Neuronal stem cell (in vitro differentiated cells): Measurements from ENCODE around the gene SPRY2.
"Not testable (repeated sequence)": the region's sequence is repeated elsewhere in the genome, so short reads cannot be mapped to it uniquely, and the experiment has no call there.

Source experiments
- DNase-seq: peaks from one replicate; pipeline ENCODE4 v3.0.0-alpha.2; 2013; ENCODE audit warnings: low spot score
- H2AFZ ChIP-seq: one replicate; pipeline ENCODE4 v1.6.1; 2013; ENCODE audit warnings: mild to moderate bottlenecking, low read length, inconsistent platforms
- H2AK5ac ChIP-seq: 2 replicates; pipeline ENCODE4 v1.6.1; 2013; ENCODE audit warnings: low read depth, mild to moderate bottlenecking, inconsistent platforms, low read length, moderate library complexity, mixed read lengths
- H2BK120ac ChIP-seq: 2 replicates; pipeline ENCODE4 v1.6.1; 2013; ENCODE audit warnings: low read depth, mild to moderate bottlenecking, inconsistent platforms, low read length, moderate library complexity, mixed read lengths
- H2BK12ac ChIP-seq: one replicate; pipeline ENCODE4 v1.6.1; 2013; ENCODE audit warnings: low read length, inconsistent platforms
- H2BK15ac ChIP-seq: 2 replicates; pipeline ENCODE4 v1.6.1; 2013; ENCODE audit warnings: mild to moderate bottlenecking, low read length, inconsistent platforms, mixed read lengths
- H2BK5ac ChIP-seq: one replicate; pipeline ENCODE4 v1.6.1; 2013; ENCODE audit warnings: inconsistent platforms, mild to moderate bottlenecking, low read length, moderate library complexity
- H3K14ac ChIP-seq: one replicate; pipeline ENCODE4 v1.6.1; 2013; ENCODE audit warnings: low read length, inconsistent platforms
- H3K18ac ChIP-seq: 2 replicates; pipeline ENCODE4 v1.6.1; 2013; ENCODE audit warnings: low read length, inconsistent platforms
- H3K23ac ChIP-seq: 2 replicates; pipeline ENCODE4 v1.6.1; 2013; ENCODE audit warnings: low read depth, mild to moderate bottlenecking, mixed read lengths, low read length, inconsistent platforms; ENCODE audit not compliant: poor library complexity
- H3K27ac ChIP-seq: replicated peaks from 3 replicates; pipeline ENCODE4 v1.5.1; 2013; ENCODE audit warnings: low read length, inconsistent platforms
- H3K27me3 ChIP-seq, 3 experiments: 2 replicates each; pipeline ENCODE4 v1.6.1; 2013; ENCODE audit warnings: low read length in 3 of 3, mild to moderate bottlenecking in 2 of 3, inconsistent platforms in 1 of 3, low read depth in 1 of 3, mixed read lengths in 1 of 3, moderate library complexity in 1 of 3; ENCODE audit not compliant: control insufficient read depth in 3 of 3, insufficient read depth in 3 of 3
- H3K36me3 ChIP-seq, 2 donors: replicated peaks in 1 of 2; 2 replicates each; pipeline ENCODE4 v1.6.1; 2013; ENCODE audit warnings: low read length in 2 of 2; ENCODE audit not compliant: control insufficient read depth in 2 of 2, insufficient read depth in 2 of 2
- H3K4ac ChIP-seq: 2 replicates; pipeline ENCODE4 v1.6.1; 2013; ENCODE audit warnings: inconsistent platforms, mild to moderate bottlenecking, low read length, moderate library complexity
- H3K4me1 ChIP-seq, 2 donors: 1 replicate in 1 of 2; 2 replicates in 1 of 2; pipeline ENCODE4 v1.6.1; 2013; ENCODE audit warnings: low read length in 2 of 2, low read depth in 1 of 2; ENCODE audit not compliant: control insufficient read depth in 2 of 2, insufficient read depth in 1 of 2
- H3K4me2 ChIP-seq: one replicate; pipeline ENCODE4 v1.6.1; 2013; ENCODE audit warnings: mild to moderate bottlenecking, low read length, inconsistent platforms; ENCODE audit not compliant: insufficient read depth, poor library complexity, severe bottlenecking
- H3K4me3 ChIP-seq, 2 donors: 2 replicates each; pipeline ENCODE4 v1.5.1; 2013; ENCODE audit warnings: low read length in 2 of 2, mild to moderate bottlenecking in 2 of 2, inconsistent platforms in 1 of 2, moderate library complexity in 1 of 2
- H3K79me1 ChIP-seq: one replicate; pipeline ENCODE4 v1.6.1; 2013; ENCODE audit warnings: low read depth, mild to moderate bottlenecking, inconsistent platforms, low read length, moderate library complexity
- H3K9ac ChIP-seq: one replicate; pipeline ENCODE4 v1.6.1; 2013; ENCODE audit warnings: mild to moderate bottlenecking, low read depth, low read length, inconsistent platforms; ENCODE audit not compliant: poor library complexity
- H3K9me3 ChIP-seq, 2 donors: replicated peaks in 1 of 2; 2 replicates each; pipeline versions ENCODE3 to v1.6.1; 2013; ENCODE audit warnings: low read length in 2 of 2, mild to moderate bottlenecking in 2 of 2, inconsistent platforms in 1 of 2, low read depth in 1 of 2, mixed read lengths in 1 of 2, moderate library complexity in 1 of 2; ENCODE audit not compliant: control insufficient read depth in 2 of 2, insufficient read depth in 1 of 2
- H4K8ac ChIP-seq: one replicate; pipeline ENCODE4 v1.6.1; 2013; ENCODE audit warnings: low read depth, mild to moderate bottlenecking, inconsistent platforms, low read length, moderate library complexity
- H4K91ac ChIP-seq: one replicate; pipeline ENCODE4 v1.6.1; 2013; ENCODE audit warnings: low read length, low read depth, mild to moderate bottlenecking, inconsistent platforms; ENCODE audit not compliant: poor library complexity
- WGBS, 2 donors: extraction: QIAGEN DNeasy Blood & Tissue Kit; methylation state at CpG; one replicate each; pipeline ENCODE4 v1.1.7; 2013; ENCODE audit warnings: missing lambda C conversion rate in 2 of 2, mixed read lengths in 1 of 2; ENCODE audit not compliant: insufficient read length in 2 of 2, insufficient replicate concordance in 1 of 2; ENCODE audit errors: extremely low coverage in 2 of 2; 5-methylcytosine and 5-hydroxymethylcytosine counted together

Gene SPRY2

DNA sequence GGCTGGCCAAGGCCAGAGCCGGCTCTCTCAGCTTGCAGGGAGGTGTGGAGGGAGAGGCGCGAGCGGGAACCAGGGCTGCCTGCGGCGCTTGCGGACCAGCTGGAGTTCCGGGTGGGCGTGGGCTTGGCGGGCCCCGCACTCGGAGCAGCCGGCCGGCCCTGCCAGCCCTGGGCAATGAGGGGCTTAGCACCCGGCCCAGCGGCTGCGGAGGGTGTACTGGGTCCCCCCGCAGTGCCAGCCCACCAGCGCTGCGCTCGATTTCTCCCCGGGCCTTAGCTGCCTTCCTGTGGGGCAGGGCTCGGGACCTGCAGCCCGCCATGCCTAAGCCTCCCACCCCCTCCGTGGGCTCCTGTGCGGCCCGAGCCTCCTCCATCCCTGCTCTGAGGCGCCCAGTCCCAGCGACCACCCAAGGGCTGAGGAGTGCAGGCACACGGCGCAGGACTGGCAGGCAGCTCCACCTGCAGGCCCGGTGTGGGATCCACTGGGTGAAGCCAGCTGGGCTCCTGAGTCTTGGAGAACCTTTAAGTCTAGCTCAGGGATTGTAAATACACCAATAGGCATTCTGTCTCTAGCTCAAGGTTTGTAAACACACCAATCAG is 14.7 kb upstream of the SPRY2 start:
- H2BK5ac ChIP-seq, H2AFZ ChIP-seq, H3K23ac ChIP-seq, H3K4me3 ChIP-seq, H3K14ac ChIP-seq, H3K79me1 ChIP-seq, H3K27me3 ChIP-seq, H4K91ac ChIP-seq, H3K4ac ChIP-seq, H2BK15ac ChIP-seq, H3K27ac ChIP-seq, H2BK120ac ChIP-seq, H2AK5ac ChIP-seq, H2BK12ac ChIP-seq, H3K4me2 ChIP-seq, H3K9ac ChIP-seq, H3K36me3 ChIP-seq, H4K8ac ChIP-seq, DNase-seq: not testable (repeated sequence)
- Histone ChIP-seq H3K4me1 (peaks cover 5 to 14% of the 10 kb centered on the region in 2 donors), H3K9me3 (peaks cover 0 to 14% of the 10 kb centered on the region in 2 donors), H3K18ac (peak overlapping the region; percentile 38)
- WGBS, 2 donors: no CpG with 5 or more reads among the region's 32 CpGs

DNA sequence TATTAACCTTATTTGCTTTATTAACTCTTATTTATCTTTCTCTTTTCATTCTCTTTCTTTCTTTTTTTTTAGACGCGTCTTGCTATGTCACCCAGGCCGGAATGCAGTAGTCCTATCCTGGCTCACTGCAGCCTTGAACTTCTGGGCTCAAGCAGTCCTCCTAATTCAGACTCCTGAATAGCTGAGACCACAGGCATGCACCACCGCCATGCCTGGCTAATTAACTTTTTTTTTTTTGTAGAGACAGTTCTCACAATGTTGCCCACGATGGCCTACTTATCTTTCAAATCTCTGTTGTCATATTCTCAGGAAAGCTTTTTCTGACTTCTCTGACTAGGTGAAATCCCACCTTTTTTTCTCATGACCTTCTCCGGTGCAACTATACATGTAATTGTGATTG is 7.8 kb upstream of the SPRY2 start:
- no peak overlapping the region for H3K4ac ChIP-seq
- no peak overlapping the region for H3K14ac ChIP-seq
- no peak overlapping the region for H3K4me3 ChIP-seq
- H2BK15ac ChIP-seq: no peak overlapping the region
- no peaks in the 10 kb centered on the region for H3K27me3 ChIP-seq
- no peak overlapping the region for H2AFZ ChIP-seq
- H3K36me3 ChIP-seq: no peaks in the 10 kb centered on the region
- H2BK5ac ChIP-seq: no peak overlapping the region
- 100% methylated on average over 2 of the region's 6 CpGs; no CpG with 5 or more reads in 1 of the 2 donors for WGBS, 2 donors
- H4K91ac ChIP-seq: no peak overlapping the region
- no peak overlapping the region for H4K8ac ChIP-seq
- H3K23ac ChIP-seq: no peak overlapping the region
- no peak overlapping the region for H2AK5ac ChIP-seq
- H3K18ac ChIP-seq: no peak overlapping the region
- no peak overlapping the region for H2BK12ac ChIP-seq
- H3K4me1 ChIP-seq: peaks cover 2 to 7% of the 10 kb centered on the region in 2 donors
- no peak overlapping the region for H3K27ac ChIP-seq
- no peak overlapping the region for H3K4me2 ChIP-seq
- DNase-seq: no peak
- H3K9me3 ChIP-seq: peaks cover 0 to 3% of the 10 kb centered on the region in 2 donors
- no peaks in the 10 kb centered on the region for H3K79me1 ChIP-seq
- no peak overlapping the region for H3K9ac ChIP-seq
- no peak overlapping the region for H2BK120ac ChIP-seq

DNA sequence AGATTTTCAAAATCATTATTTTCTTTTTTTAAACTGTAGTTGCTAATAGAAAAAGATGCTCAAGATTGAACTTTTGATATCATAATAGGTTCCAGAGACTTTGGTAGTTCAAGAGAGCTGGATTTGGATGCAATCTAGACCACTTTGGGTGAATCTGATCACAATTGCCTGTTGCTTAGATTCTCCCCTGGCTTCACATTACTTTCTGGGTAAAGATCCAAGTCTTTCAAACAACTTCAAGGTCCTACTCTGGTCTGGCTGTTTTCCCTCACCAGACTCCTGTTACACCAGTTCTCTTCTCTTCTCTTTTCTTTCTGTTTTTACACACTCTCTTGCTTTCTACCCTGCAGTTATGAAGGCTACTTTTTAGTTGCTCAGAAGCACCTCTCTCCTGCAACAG is 7.4 kb upstream of the SPRY2 start:
- no peak for DNase-seq
- H3K4me3 ChIP-seq: no peak overlapping the region
- H2AK5ac ChIP-seq: no peak overlapping the region
- H3K9ac ChIP-seq: no peak overlapping the region
- no peak overlapping the region for H2BK12ac ChIP-seq
- no peak overlapping the region for H3K4me2 ChIP-seq
- H3K36me3 ChIP-seq: no peaks in the 10 kb centered on the region
- H3K14ac ChIP-seq: no peak overlapping the region
- H4K91ac ChIP-seq: no peak overlapping the region
- peaks cover 0 to 3% of the 10 kb centered on the region in 2 donors for H3K9me3 ChIP-seq
- no peak overlapping the region for H3K23ac ChIP-seq
- H2BK15ac ChIP-seq: no peak overlapping the region
- H3K79me1 ChIP-seq: no peaks in the 10 kb centered on the region
- no peak overlapping the region for H3K4ac ChIP-seq
- H3K27me3 ChIP-seq: no peaks in the 10 kb centered on the region
- H3K27ac ChIP-seq: no peak overlapping the region
- H2BK5ac ChIP-seq: no peak overlapping the region
- no peak overlapping the region for H3K18ac ChIP-seq
- no peak overlapping the region for H2BK120ac ChIP-seq
- H4K8ac ChIP-seq: no peak overlapping the region
- no peak overlapping the region for H2AFZ ChIP-seq
- H3K4me1 ChIP-seq: peaks cover 2 to 7% of the 10 kb centered on the region in 2 donors

DNA sequence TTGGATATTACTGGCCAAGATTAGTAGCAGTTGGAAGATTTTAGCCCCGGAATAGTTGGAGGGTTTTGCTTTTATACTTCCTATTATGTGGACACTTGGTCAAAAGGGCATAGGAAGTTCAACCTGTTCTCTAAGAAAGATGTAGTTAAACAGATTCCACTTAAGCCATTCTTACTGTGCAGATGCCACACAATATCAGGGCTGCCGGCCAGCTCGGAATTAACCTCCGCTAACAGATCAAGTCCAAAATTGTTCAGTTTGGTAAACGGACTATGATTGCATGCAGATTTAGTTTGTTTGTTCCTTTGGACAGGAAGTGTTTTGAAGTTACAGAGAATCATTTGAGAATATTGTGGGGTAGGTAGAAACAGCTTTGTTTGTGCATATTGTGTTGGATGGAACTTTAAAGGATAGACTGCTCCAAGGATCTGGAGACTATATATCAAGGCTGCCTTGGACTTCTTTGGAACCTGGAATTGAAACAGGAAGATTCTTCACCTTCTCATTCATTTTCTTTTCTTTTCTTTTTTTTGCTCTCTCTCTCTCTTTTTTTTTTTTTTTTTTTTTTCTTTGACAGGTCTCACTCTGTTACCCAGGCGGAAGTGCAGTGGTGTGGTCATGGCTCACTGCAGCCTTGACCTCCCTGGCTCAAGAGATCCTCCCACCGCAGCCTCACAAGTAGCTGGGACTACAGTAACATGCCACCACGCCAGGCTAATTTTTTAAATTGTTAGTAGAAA is 5.0 kb upstream of the SPRY2 start:
- Histone ChIP-seq H4K8ac (no peak overlapping the region), H3K36me3 (no peaks in the 10 kb centered on the region), H3K4me2 (no peak overlapping the region), H3K14ac (no peak overlapping the region), H3K27ac (no peak overlapping the region), H2BK15ac (no peak overlapping the region), H3K23ac (no peak overlapping the region), H3K18ac (no peak overlapping the region), H3K4me3 (no peak overlapping the region), H3K9me3 (peaks cover 0 to 3% of the 10 kb centered on the region in 2 donors), H2BK12ac (no peak overlapping the region), H3K79me1 (no peaks in the 10 kb centered on the region), H2BK5ac (no peak overlapping the region), H2AFZ (no peak overlapping the region), H2AK5ac (no peak overlapping the region), H3K27me3 (no peaks in the 10 kb centered on the region), H3K4ac (no peak overlapping the region), H3K9ac (no peak overlapping the region), H3K4me1 (peaks cover 9 to 10% of the 10 kb centered on the region in 2 donors), H4K91ac (no peak overlapping the region), H2BK120ac (no peak overlapping the region)
- no peak for DNase-seq
- WGBS, 2 donors: no CpG with 5 or more reads among the region's 8 CpGs
